Activated T-cell treated with anti-CD3 and anti-CD28 coated beads, Interleukin-2, amount 50 U/mL, for 48 hours (primary cell): ENCODE results near the gene TYR.
"Not testable (repeated sequence)": the region's sequence is repeated elsewhere in the genome, so short reads cannot be mapped to it uniquely, and the experiment has no call there.

Experiments used
- DNase-seq, 2 experiments: peaks; one replicate each; pipeline ENCODE4 v3.0.0-alpha.2; 2020

Gene TYR

DNA sequence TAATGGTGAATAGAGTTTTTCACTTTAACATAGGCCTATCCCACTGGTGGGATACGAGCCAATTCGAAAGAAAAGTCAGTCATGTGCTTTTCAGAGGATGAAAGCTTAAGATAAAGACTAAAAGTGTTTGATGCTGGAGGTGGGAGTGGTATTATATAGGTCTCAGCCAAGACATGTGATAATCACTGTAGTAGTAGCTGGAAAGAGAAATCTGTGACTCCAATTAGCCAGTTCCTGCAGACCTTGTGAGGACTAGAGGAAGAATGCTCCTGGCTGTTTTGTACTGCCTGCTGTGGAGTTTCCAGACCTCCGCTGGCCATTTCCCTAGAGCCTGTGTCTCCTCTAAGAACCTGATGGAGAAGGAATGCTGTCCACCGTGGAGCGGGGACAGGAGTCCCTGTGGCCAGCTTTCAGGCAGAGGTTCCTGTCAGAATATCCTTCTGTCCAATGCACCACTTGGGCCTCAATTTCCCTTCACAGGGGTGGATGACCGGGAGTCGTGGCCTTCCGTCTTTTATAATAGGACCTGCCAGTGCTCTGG lies at the start of gene TYR:
TSS of gene TYR (plus strand) at position 185 of the 541 bp plus-strand sequence. CDS start at position 264, 79 bp downstream.
- no peak for DNase-seq

DNA sequence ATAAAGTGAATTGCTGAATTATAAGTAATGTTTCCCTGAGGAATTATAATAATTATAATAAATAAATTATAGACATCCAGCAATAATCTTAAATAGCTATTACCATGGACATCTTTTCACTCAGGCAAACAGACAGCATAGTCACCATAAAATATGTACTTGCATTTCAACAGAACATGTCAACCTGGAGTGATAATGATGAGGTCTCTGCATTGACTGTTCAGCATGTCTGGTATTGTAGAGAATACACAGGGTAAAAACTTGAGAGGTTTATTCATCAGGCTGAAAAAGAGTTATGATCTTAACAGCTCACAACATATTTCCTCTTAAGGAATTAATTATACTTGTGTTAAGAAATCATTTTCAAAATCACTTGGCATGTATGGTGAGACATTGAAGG lies 41.1 kb upstream of the TYR start:
- no peak for DNase-seq

DNA sequence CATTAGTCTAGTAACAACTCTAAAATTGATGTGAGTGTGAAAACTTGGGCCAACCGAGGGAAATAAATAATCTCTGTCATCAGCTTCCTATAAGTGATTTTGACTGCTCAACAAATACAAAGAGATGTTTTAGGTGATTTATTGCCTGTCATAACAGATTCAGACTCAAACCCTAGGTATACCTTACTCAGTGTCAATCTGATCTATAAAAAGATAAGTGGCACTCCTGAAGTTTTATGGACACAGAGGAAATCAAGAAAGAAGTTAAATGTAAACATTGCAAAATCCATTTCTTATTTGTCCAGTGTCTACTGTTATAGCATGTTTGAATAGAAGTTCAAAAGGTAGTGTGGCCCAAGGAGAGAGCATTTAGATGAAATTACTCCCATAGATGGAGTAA lies 30.4 kb upstream of the TYR start:
- DNase-seq: no peak

DNA sequence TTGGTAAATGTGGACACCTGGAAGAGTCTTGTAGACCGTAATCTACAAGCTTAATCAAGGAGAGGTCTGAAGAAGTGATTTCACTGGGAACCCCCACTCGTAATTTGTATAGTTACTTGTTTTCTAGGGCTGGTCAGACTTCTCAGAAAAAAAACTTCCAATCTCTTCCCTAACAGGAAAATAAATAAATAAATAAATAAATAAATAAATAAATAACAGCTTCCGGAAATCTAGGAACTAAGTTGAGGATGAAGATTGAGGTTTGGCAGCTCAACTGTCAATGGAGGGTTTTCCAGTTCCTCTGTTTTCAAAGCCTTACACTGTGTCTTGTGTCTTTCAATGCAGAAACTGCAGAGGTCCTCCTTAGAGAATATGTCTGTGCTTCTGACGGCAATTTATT lies 17.7 kb upstream of the TYR start:
- DNase-seq: no peak

DNA sequence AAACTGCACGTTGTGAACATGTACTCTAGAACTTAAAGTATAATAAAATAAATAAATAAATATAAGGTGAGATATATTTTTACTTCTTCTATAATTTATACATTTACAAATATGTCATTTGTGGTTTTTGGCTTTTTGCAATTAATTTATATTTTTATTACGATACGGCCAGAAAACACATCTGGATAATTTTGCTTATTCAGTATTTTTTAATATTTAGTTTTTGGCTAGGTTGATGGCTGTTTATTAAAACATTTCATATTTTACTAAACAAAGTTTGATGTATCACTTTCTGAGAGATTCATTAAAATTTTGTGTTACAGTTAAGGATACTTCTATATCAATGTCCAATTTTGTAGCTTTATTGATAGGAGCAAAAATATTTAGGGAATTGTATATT lies 15.7 kb upstream of the TYR start:
- DNase-seq: no peak

DNA sequence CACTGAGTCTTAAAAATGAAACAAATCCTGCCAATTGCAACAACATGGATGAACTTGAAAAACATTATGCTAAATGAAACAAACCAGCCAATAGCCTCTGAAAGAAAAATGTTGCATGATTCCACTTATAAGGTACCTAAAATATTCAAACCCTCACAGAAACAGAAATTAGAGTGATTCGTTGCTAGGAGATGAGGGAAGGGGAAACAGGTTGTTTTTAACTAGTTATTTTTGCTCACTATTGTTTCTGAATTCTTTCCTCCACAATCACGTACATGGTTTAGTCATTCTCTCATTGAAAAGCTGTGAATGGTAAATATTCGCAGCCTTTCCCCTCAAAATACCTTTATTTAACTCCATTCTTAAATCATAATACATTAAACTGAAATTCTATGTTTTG lies 14.0 kb upstream of the TYR start:
- DNase-seq: no peak

DNA sequence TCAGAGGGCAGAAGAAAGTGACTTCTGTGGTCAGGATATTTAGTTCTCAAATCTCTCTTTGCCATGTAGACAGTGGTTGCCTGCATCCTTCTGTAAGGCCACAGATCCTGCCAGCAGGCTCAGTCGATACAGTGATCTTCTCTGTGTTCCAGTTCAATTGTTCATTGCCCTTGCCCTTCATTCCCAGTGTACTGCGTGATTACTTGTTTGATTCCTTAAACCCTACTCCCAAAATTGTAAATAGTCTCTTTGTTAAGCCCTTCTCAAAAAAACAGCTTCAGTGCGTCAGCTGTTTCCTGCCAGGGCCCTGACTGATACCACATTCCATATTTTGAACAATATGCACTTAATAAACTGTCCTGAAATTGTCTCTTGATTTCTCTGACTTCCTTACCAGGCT lies 9.3 kb upstream of the TYR start:
- no peak for DNase-seq

DNA sequence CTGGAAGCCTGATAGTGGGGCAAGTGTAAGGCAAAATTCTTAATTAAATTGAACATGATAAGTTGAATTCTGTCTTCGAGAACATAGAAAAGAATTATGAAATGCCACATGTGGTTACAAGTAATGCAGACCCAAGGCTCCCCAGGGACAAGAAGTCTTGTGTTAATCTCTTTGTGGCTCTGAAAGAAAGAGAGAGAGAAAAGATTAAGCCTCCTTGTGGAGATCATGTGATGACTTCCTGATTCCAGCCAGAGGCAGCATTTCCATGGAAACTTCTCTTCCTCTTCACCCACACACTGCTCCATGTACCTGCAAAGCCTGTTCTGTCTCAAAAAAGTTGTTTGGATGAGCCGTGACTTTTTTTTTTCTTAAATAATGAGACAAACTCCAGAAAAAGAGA lies 1.9 kb upstream of the TYR start:
- no peak for DNase-seq

DNA sequence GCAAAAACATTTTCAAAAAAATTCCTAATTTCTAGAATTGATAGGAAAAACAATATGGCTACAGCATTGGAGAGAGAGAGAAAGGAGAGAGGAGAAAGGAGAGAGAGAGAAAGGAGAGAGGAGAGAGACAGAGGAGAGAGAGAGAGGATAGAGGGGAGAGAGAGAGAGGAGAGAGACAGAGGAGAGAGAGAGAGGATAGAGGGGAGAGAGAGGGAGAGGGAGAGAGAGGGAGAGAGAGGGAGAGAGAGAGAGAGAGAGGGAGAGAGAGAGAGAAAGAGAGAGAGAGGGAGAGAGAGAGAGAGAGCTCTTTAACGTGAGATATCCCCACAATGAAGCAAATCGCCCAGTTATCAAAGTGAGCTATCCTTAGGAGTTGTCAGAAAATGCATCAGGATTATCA lies 737 bp upstream of the TYR start:
- DNase-seq: no peak

DNA sequence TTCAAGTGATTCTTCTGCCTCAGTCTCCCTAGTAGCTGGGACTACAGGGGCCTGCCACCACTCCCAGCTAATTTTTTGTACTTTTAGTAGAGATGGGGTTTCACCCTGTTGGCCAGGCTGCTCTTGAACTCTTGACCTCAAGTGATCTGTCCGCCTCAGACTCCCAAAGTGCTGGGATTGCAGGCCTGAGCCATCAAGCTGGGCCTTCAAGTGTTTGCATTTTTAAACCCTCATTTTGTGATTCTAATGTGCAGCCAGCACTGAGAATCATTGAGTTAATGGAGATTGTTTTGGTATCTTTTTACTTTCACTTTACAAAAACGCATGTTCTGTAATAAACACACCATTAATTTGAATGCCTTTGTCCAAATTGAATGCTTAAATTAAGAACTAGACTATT lies 3.4 kb downstream of the TYR start:
- DNase-seq: no peak

DNA sequence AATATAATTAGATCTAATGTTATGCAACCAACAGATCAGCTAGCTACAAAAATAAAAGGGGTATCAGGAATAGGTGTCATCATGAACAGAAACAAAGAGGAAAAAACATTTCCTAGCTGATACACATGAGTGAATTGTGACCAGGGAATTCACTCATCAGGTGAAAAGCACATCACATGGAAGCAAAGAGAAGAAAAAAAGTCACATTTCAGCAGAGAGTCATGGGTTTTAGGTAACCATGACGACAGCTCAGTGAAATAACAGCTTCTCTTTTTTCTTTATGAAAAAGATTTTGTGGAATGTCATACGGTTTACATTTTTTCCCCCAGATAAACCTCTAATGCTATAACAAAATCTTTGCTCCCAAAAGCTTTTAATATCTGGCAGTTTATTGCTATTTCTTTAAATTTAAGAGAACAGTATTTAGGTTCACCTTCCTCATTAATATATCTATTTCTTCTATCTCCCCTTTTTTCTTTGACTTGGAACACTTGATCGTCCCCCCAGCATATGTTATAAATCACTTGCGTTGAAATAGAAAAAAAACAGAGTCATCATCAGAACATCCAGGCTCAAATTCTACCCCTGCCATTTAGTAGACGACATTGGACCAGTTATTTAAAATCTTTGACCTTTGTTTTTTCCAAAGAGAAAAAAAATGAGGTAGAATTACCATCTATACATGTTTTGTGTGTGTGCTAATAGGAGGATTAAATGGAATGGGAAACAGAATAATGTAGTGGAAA lies 5.3 kb downstream of the TYR start:
- no peak for DNase-seq

DNA sequence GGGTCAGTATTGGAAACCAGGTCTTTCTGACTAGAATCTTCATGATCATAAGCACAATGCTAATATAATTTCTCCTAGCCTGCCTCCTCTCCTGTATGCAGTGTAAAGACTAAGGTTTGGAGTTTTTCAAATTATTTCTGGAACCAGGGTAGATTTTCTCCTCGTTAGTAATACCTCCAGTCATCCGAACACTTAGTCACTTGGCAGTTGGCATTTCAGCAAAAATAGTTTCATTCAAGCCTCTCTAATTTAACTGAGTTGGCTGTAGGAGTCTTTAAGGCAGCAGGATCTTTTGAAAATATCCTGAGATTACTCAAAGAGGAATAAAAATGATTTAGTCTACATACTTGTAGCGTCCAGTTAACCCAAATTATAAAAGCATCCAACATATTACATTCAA lies 6.3 kb downstream of the TYR start:
- no peak for DNase-seq

DNA sequence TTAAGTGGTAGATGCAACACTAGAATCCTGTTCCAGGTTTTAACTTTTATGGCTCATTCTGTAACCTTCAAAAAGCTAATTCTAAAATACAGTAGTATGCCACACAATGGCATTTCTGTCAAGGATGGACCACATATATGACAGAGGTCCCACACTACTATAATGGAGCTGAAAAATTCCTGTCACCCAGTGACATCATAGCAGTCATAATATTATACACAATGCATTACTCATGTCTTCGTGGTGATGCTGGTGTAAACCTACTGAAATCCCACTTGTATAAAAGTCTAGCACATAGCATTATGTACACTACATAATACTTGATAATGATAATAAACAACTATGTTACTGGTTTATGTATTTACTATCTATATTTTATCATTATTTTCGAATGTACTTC lies 12.1 kb downstream of the TYR start:
- no peak for DNase-seq

DNA sequence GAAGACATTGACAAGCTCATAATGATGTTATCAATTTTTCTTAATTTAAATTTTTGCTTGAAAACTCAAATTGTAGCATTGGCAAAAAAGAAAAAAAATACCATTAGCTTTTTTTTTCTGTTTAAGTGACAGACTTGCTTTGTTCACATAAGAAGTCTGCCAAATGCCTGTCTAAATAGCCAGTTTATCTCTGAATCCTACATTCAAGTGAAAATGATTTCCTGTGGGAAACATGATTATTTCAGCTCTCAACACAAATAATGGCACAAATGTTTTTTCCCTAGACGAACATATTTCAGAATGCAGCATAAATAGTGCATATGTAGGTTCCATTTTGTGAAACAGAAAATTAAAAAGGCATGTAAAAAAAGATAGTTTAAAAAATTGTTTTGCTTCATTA lies 23.5 kb downstream of the TYR start:
- no peak for DNase-seq

DNA sequence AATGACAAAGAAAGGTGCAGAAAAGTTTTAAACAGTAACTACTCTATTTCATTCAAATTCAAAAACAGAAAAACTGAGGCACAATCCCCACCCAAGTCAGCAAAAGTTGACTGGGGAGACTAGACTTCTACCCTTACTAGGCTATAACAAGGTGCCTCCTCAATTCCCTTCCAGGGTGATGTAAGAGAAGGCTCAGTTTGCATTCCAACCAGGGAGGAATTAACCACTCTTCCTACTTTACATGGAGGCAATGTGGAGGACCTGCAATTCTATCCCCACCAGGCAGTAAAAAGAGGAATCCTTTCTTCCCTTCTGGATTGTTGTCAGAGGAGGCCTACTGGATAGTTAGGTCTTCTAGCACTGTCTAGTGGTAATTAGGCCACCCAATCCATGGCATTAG lies 26.1 kb downstream of the TYR start:
- no peak for DNase-seq

DNA sequence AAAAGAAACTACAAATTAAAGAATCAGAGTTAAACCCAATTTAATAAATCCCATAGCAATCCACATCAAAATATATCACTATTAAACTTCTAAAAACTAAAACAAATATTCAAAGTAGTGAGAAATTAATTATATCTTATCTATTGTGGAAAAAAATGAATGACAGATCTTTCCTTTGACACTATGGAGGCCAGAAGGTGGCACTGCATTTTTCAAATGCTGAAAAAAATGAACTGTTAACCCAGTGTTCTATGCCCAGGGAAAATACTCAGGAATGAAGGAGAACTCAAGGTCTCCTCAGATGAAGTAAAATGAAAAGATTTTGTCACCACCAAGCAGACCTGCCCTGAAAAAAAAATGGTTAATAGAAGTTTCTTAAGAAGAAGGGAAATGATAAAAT lies 27.7 kb downstream of the TYR start:
- no peak for DNase-seq

DNA sequence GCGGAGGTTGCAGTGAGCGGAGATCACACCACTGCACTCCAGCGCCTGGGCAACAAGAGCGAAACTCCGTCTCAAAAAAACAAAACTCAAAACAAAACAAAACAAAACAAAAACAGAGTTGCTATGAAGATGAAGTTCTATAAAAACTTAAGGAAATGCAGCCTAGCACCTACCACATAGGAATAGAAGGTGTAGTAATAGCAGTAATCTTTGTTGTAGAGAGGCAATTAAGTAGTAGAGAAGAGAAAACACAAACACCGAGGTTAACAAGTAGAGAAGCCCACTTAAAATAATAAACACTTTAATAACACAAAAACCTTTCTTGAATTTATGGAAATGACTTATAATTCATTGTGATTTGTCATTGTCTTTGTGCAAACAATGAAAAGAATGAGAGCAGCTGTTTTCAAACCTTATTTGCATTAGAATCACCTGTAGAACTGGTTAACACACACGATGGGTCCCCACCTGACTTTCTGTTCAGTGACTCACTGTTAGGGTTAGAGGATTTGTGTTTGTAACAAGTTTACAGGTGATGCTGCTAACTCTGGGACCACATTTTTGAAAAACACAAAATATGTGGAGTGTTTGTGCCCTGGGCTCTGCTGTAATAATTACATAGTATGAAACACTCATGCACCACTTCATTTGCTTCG lies 43.1 kb downstream of the TYR start:
- DNase-seq: no peak

DNA sequence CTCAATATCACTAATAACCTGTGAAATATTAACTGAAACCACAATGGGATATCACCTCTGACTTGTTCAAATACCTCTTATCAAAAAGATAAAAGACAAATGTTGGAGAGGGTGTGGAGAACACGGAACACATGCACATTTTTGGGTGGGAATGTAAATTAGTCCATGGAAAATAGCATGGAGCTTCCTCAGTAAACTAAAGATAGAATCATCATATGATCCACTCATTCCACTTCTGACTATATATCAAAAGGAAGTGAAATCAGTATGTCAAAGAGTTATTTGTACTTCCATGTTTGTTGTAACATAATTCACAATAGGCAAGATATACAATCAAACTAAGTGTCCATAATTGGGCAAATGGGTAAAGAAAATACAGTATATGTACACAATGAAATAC lies 57.4 kb downstream of the TYR start:
- no peak for DNase-seq

DNA sequence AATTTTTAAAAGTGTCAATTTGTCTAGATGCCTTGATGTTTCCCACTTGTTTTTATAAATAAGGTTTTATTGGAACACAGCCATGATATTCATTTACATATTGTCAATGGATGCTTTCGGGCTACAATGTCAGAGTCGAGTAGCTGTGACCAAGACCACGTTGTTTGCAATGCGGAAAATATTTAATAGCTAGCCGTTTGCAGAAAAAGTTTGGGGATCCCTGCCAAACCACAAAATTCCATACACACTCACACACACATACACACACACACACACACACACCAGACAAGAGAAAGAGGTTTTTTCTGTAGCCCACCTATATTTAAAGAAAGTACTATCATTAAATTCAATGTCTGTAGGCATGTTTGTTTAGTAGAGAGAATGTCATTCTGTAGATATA lies 58.3 kb downstream of the TYR start:
- no peak for DNase-seq

DNA sequence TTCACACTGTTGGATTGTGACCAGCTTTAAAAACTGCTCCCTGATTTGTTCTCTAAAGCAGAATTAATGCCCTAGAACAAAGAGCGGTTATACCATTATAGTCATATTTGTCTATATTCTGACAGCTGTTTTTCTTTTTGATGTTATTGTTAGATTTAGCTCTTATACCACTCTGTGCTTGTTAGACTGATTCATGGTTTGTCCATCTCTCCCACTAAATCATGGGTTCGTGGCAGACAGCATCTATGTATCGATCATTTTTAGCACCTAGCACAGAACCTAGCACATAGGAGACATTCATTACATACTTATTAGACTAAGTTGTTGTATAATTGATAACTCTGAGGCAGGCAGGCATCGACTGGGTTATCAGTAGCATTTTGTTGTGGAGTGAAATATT lies 69.3 kb downstream of the TYR start:
- DNase-seq: not testable (repeated sequence)

DNA sequence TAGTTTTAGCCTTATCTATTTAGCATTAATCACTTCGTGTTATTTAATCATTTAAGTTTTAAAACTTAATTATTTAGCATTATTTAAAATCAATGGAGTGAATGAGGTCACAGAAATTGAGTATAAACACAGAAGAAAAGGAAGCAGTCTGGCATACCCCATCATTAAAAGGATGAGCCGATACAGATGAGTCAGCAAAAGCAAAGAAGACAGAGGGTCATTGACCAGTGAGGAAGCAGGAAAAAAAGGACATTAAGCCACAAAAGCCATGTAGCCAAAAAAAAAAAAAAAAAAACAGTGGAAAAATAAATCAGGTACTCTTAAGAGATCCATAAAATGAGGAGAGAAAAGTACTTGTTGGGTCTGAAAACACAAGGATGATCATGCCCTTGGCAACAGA lies 71.5 kb downstream of the TYR start:
- DNase-seq: no peak

DNA sequence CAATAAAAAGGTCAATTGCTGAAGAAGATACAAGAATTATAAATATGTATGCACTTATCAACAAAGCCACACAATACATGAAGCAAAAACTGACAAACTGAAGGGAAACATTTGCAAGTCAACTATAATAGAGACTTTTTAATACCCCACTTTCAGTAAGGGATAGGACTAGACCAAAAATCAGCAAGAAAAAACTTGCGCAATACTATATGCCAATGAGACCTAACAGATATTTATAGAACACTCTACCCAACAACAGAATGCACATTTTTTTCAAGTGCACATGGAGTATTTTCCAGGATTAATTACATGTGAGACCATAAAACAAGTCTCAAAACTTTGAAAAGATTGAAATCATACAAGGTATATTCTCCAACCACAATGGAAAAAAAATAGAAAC lies 83.8 kb downstream of the TYR start:
- DNase-seq: not testable (repeated sequence)

DNA sequence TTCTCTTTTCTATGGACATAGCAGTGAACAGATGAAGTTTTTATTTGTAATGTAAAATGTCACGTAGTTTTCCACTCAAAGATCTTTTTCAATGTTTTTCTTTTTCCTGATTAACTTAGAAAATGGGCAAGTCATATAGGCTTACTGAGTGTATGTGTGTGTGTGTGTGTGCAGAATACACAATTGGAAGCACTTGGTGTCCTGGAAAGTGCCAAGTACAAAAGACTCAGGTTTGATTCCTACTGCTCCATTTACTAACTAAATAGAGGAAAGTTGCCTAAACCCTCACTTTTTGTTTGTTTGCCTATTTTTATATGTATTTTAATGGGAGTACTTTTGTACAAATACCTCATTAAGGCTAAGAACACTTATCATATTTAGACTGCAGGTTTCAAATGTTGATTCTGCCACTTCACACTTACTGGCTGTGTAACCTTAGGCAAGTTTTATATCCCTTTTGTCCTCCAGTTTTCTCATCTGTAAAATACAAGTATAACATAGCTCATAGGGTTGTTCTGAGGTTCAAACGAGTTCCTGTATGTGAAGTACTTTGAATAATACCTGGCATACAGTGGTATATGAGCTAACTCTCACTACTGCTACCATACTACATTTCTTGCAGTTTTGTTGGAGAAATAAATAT lies 90.1 kb downstream of the TYR start:
- DNase-seq: no peak

DNA sequence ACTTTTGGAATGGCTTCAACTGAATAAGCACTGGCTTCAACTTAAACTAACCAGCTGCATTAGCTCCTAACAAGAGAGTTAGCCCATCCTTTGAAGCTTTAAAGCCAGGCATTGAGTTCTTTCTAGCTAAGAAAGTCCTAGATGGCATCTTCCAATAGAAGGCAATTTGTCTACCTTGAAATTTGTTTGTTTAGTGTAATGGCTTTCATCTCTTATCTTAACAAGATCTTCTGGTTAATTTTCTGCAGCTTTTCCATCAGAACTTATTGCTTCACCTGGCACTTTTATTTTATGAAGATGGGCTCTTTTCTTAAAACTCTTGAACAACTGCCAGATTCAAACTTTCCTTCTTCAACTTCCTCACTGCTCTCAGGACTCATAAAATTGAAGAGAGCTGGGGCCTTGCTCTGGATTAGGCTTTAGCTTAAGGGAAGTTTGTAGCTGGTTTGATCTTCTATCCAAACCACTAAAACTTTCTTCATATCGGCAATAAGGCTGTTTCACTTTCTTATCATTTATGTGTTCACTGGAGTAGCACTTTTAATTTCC lies 94.9 kb downstream of the TYR start:
- not testable (repeated sequence) for DNase-seq
